ENCODE data around the gene CDC27.
"Not testable (repeated sequence)": the region's sequence is repeated elsewhere in the genome, so short reads cannot be mapped to it uniquely, and the experiment has no call there.

CDC27 gene

GRCh38 chr17:47179141-47179540, 10.0 kb downstream of the CDC27 start:
- H3K27me3 ChIP-seq (ENCODE audit: insufficient read depth, insufficient read length) = no peaks in the 10 kb centered on the region
- no peaks in the 10 kb centered on the region for H3K9me3 ChIP-seq (ENCODE audit: insufficient read depth, low read length)
- no peaks in the 10 kb centered on the region for H3K4me1 ChIP-seq (ENCODE audit: insufficient read depth, insufficient read length)
- DNase-seq (ENCODE audit: low read depth, low spot score) = no peak
- TF ChIP-seq SUZ12 (IDR thresholded peaks at IDR 0.05; ENCODE audit: extremely low read depth, insufficient read depth, insufficient read length) = no peak
- no peak for TF ChIP-seq YY1 (IDR thresholded peaks at IDR 0.05; ENCODE audit: insufficient read depth, insufficient read length)
- no peak for TF ChIP-seq ZNF274 (IDR thresholded peaks at IDR 0.05; ENCODE audit: low read depth, low read length)
- no peak overlapping the region for H3K4me3 ChIP-seq (ENCODE audit: insufficient read length, low read depth)
- H3K9ac ChIP-seq (ENCODE audit: insufficient read length, low read depth) = no peak overlapping the region
- peaks cover 64% of the 10 kb centered on the region for H3K36me3 ChIP-seq (ENCODE audit: insufficient read depth, insufficient read length, low read length)

DNA sequence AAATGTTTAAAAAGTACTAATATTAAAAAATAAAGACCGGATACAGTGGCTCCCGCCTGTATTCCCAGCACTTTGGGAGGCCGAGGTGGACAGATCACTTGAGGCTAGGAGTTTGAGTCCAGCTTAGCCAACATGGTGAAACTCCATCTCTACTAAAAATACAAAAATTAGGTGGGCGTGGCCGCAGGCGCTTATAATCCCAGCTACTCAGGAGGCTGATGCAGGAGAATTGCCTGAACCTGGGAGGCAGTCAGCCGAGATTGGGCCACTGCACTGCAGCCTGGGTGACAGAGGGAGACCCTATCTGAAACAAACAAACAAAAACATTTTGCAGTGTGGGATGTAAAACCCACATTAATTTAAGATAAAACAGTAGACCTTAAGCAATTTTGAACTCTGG, 11.8 kb downstream of the CDC27 start:
- Histone ChIP-seq H3K4me1 (ENCODE audit: insufficient read depth, insufficient read length) (no peaks in the 10 kb centered on the region), H3K36me3 (ENCODE audit: insufficient read depth, insufficient read length, low read length) (peaks cover 67% of the 10 kb centered on the region), H3K4me3 (ENCODE audit: insufficient read length, low read depth) (no peak overlapping the region), H3K27me3 (ENCODE audit: insufficient read depth, insufficient read length) (no peaks in the 10 kb centered on the region), H3K9me3 (ENCODE audit: insufficient read depth, low read length) (no peaks in the 10 kb centered on the region), H3K9ac (ENCODE audit: insufficient read length, low read depth) (no peak overlapping the region)
- DNase-seq (ENCODE audit: low read depth, low spot score) = no peak
- TF ChIP-seq YY1 (IDR thresholded peaks at IDR 0.05; ENCODE audit: insufficient read depth, insufficient read length) = no peak

DNA sequence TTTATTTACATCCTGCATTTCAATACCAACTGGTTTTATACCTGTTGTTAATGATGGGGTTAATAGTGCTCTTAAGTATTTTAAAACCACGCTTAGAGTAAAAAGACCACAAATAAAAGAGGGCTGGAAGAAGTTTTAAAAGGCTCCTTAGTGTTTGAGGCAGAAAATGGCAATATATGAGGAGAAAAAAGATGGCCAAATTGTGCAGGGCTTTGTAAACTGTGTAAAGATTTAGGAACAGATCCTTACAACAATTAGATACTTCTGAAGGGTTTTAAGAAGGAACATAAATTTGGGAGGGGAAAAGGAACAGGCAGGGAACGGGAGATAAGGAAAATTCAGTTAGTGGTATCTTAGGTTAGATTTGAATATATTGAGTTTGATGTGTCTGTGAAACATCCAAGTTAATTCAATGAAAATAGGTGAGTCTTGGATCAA, 12.7 kb downstream of the CDC27 start:
- H3K27me3 ChIP-seq (ENCODE audit: insufficient read depth, insufficient read length) = no peaks in the 10 kb centered on the region
- H3K9me3 ChIP-seq (ENCODE audit: insufficient read depth, low read length) = no peaks in the 10 kb centered on the region
- no peaks in the 10 kb centered on the region for H3K4me1 ChIP-seq (ENCODE audit: insufficient read depth, insufficient read length)
- H3K4me3 ChIP-seq (ENCODE audit: insufficient read length, low read depth) = no peak overlapping the region
- no peak overlapping the region for H3K9ac ChIP-seq (ENCODE audit: insufficient read length, low read depth)
- no peak for TF ChIP-seq ZNF274 (IDR thresholded peaks at IDR 0.05; ENCODE audit: low read depth, low read length)
- no peak for TF ChIP-seq SUZ12 (IDR thresholded peaks at IDR 0.05; ENCODE audit: extremely low read depth, insufficient read depth, insufficient read length)
- no peak for TF ChIP-seq YY1 (IDR thresholded peaks at IDR 0.05; ENCODE audit: insufficient read depth, insufficient read length)
- peaks cover 68% of the 10 kb centered on the region for H3K36me3 ChIP-seq (ENCODE audit: insufficient read depth, insufficient read length, low read length)
- DNase-seq (ENCODE audit: low read depth, low spot score) = no peak

- not testable (repeated sequence) for DNase-seq (ENCODE audit: low read depth, low spot score); H3K9ac ChIP-seq (ENCODE audit: insufficient read length, low read depth); H3K9me3 ChIP-seq (ENCODE audit: insufficient read depth, low read length); H3K27me3 ChIP-seq (ENCODE audit: insufficient read depth, insufficient read length); H3K4me1 ChIP-seq (ENCODE audit: insufficient read depth, insufficient read length); H3K4me3 ChIP-seq (ENCODE audit: insufficient read length, low read depth)
- peaks cover 76% of the 10 kb centered on the region for H3K36me3 ChIP-seq (ENCODE audit: insufficient read depth, insufficient read length, low read length)
These were observed 14.3 kb downstream of the CDC27 start for GRCh38 chr17:47174823-47175222.

DNA sequence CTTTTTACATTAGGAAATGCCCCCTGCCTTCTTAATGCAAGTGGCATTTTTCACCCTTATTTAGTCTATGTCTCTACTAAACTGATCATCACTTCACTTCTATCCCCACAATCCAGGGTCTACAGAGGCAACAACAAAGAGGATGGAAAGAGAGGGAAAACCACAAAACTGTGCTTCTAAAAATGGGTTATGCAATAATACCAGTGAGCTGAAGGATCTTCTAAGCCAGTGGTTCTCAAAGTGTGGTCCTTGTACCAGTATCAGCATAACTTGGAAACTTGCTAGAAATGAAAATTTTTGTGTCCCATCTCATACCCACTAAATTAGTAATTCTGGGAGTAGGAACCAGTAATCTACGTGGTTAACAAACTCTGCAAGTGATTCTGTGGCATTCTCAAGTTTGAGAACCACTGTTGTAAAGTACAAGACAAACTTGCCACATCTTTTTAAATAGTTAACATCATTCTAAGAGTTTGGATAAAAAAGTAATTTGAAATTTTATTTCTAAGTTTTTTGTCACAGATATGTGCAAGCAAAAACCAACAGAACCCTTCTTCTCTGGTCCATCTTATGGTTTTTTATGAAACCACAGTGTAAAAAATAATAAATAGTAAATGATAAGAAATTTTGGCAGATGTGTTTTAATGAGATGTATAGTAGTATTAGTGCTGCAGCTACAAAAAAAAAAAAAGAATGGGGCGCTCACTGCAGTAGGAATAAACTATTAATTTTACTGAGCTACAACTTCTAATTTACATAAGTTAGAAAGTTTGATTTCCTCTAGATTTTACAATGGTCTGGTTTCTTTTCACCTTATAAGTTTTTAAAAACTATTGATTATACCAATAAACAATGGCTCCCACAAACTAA, 16.2 kb downstream of the CDC27 start:
- Histone ChIP-seq H3K36me3 (ENCODE audit: insufficient read depth, insufficient read length, low read length) (peaks cover 70% of the 10 kb centered on the region), H3K27me3 (ENCODE audit: insufficient read depth, insufficient read length) (no peaks in the 10 kb centered on the region), H3K9ac (ENCODE audit: insufficient read length, low read depth) (no peak overlapping the region), H3K4me3 (ENCODE audit: insufficient read length, low read depth) (no peak overlapping the region), H3K4me1 (ENCODE audit: insufficient read depth, insufficient read length) (no peaks in the 10 kb centered on the region), H3K9me3 (ENCODE audit: insufficient read depth, low read length) (no peaks in the 10 kb centered on the region)
- DNase-seq (ENCODE audit: low read depth, low spot score) = no peak
- TF ChIP-seq SUZ12 (IDR thresholded peaks at IDR 0.05; ENCODE audit: extremely low read depth, insufficient read depth, insufficient read length) (no peak), YY1 (IDR thresholded peaks at IDR 0.05; ENCODE audit: insufficient read depth, insufficient read length) (no peak), ZNF274 (IDR thresholded peaks at IDR 0.05; ENCODE audit: low read depth, low read length) (no peak)

DNA sequence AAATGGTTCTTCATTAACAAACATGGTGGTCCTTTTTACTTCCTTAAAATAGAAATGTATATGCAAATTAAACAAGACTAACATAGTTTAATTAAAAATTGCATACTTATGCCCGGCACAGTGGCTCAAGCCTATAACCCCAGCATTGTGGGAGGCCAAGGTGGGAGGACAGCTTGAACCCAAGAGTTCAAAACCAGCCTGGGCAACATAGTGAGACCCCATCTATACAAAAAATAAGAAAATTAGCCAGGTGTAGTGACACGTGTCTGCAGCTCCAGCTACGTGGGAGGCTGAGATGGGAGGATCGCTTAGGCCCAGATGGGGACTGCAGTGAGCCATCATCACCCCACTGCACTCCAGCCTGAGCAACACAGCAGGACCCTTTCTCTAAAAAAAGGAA, 18.4 kb downstream of the CDC27 start:
- no peak overlapping the region for H3K4me3 ChIP-seq (ENCODE audit: insufficient read length, low read depth)
- H3K36me3 ChIP-seq (ENCODE audit: insufficient read depth, insufficient read length, low read length) = peaks cover 73% of the 10 kb centered on the region
- DNase-seq (ENCODE audit: low read depth, low spot score) = no peak
- H3K4me1 ChIP-seq (ENCODE audit: insufficient read depth, insufficient read length) = no peaks in the 10 kb centered on the region
- no peak overlapping the region for H3K9ac ChIP-seq (ENCODE audit: insufficient read length, low read depth)
- no peaks in the 10 kb centered on the region for H3K9me3 ChIP-seq (ENCODE audit: insufficient read depth, low read length)
- no peaks in the 10 kb centered on the region for H3K27me3 ChIP-seq (ENCODE audit: insufficient read depth, insufficient read length)
- TF ChIP-seq ZNF274 (IDR thresholded peaks at IDR 0.05; ENCODE audit: low read depth, low read length) (no peak), YY1 (IDR thresholded peaks at IDR 0.05; ENCODE audit: insufficient read depth, insufficient read length) (no peak), SUZ12 (IDR thresholded peaks at IDR 0.05; ENCODE audit: extremely low read depth, insufficient read depth, insufficient read length) (no peak)

DNA sequence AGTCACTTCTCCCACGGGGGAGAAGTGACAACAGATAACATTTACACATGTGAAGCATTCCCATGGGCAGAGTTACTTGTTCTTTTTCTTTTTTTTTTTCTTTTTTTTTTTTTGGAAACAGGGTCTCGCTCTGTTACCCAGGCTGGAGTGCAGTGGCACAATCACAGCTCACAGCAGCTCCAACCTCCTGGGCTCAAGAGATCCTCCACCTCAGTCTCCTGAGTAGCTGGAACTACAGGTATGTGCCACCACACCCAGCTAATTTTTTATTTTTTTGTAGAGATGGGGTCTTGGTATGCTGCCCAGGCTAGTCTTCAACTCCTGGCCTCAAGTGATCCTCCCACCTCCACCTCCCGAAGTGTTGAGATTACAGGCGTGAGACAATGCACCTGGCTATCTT, 20.2 kb downstream of the CDC27 start:
- H3K9me3 ChIP-seq (ENCODE audit: insufficient read depth, low read length); H3K4me1 ChIP-seq (ENCODE audit: insufficient read depth, insufficient read length); H3K4me3 ChIP-seq (ENCODE audit: insufficient read length, low read depth); DNase-seq (ENCODE audit: low read depth, low spot score); H3K27me3 ChIP-seq (ENCODE audit: insufficient read depth, insufficient read length); H3K9ac ChIP-seq (ENCODE audit: insufficient read length, low read depth): not testable (repeated sequence)
- peaks cover 69% of the 10 kb centered on the region for H3K36me3 ChIP-seq (ENCODE audit: insufficient read depth, insufficient read length, low read length)

DNA sequence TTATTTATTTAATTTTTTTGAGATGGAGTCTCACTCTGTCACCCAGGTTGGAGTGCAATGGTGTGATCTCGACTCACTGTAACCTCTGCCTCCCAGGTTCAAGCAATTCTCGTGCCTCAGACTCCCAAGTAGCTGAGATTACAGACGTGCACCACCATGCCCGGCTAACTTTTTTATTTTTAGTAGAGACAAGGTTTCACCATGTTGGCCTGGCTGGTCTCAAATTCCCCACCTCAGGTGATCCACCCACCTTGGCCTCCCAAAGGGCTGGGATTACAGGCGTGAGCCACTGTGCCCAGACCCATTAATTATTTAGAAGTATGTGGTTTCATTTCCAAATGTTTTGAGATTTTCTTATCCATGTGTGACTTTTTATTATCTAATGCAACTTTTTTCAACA, 22.2 kb downstream of the CDC27 start:
- not testable (repeated sequence) for H3K4me1 ChIP-seq (ENCODE audit: insufficient read depth, insufficient read length); H3K4me3 ChIP-seq (ENCODE audit: insufficient read length, low read depth); H3K9ac ChIP-seq (ENCODE audit: insufficient read length, low read depth); H3K9me3 ChIP-seq (ENCODE audit: insufficient read depth, low read length); H3K27me3 ChIP-seq (ENCODE audit: insufficient read depth, insufficient read length); DNase-seq (ENCODE audit: low read depth, low spot score)
- peaks cover 77% of the 10 kb centered on the region for H3K36me3 ChIP-seq (ENCODE audit: insufficient read depth, insufficient read length, low read length)

Measured in NT2/D1 (cell line).